SIG-M5 (cell line): ENCODE results near the gene UPB1.
"Not testable (repeated sequence)": the region's sequence is repeated elsewhere in the genome, so short reads cannot be mapped to it uniquely, and the experiment has no call there.

Experiments
- DNase-seq: peaks from one replicate; lab custom pipeline; 2025; lab: John Stamatoyannopoulos, UW

UPB1 gene

DNA sequence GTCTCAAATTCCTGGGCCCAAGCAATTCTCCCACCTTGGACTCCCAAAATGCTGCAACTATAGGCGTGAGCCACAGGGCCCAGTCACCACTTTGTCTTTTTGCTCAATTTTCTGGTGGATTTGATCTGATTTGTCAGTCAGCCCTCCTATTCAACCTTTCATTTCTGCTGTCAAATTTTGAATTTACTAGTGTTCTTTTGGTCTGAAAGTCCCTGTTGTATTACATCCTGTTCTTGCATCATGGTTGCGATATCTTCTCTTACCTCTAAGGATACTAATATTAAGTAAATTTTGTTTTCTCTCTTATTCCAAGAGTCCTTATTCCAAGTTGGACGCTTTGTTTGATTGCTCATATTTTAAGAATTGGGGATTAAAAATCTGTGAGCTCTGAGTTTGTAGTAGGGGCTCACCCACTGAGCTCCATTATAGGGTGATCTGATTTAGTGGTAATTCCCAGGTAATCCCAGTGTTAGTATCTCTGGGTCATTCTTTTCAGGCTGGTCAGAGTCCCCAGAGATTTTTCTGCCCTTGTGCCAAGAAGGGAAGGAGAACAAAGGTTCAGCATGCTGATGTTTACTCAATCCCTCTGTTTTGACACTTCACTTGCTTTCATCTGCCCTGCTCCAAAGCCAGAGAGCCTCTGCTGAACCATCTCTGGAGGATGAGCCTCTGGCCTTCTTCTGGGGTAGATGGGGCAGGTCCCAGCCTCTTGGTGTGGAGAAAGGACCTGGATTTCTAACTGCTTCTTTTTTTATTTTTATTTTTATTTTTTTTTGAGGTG is 10.0 kb downstream of the UPB1 start:
- DNase-seq = no peak

DNA sequence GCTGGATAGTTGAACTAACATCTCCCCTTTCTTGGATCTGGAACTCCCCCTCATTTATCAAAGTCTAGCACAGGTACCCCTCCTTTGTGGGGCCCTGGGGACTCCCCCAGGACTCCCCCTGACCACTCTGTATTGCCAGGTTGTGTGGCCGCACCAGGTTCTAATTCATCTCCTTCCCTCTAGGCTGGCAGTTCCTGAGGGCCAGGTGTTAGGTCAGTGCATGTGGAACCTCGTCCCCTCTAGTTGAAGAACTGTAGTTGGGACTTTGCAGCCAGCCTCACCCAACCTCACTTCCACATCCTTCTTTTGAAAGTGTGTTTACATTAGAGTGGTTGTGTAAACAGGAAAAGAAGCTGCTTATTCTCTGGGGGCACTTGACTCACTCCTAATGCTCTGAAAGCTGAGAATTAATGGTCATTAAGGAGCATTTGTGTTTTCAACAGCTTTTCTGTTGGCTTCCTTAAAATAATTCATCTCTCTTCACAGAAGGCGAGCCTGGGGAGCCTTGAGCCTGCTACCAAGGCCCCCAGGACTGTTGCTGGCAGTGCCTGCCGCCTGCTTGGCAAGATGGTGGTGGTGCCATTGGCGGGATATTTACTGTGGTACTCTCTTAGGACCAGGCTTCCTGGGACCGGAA is 11.8 kb downstream of the UPB1 start:
- no peak for DNase-seq

- DNase-seq = no peak
These were observed 12.6 kb downstream of the UPB1 start for GRCh38 chr22:24507716-24508115.

DNA sequence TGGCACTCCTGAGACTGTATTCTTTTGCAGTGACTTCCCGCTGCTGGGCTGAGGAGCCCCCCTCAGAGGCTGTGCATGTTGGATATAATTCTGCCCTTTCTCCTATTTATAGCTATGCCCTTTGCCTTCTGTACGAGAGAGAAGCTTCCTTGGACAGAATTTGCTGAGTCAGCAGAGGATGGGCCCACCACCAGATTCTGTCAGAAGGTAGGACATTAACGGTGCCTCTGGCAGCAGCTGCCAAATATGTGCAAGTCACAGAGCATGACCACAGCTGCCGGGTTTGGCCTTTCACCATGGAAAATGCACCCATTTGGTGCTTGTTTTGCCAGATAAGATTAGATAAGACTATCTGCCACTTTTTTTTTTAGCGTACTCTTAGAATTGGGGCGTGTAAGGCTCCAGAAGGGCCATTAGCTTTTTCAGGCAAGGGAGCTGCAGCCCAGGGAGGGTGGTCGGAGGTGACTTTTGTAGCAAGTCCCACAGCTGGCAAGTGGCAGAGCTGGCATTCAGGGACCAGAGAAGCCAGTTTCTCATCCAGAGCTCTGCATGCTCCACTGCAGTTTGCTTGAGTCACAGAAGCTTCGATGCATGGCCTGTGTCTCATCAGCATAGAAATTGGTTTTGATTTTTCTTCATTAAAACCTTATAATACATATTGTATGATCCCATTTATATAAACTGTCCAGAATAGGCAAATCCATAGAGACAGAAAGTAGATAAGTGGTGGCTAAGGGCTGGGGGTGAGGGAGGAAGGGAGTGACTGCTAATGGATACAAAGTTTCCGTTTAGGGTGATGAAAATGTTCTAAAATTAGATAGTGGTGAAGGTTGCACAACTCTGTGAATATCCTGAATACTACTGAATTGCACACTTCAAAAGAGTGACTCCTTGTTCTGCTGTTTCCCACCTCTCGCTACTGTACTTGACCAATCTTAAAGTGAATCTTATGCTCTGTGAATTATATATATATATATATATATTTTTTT is 15.8 kb downstream of the UPB1 start:
- peak; percentile 90 for DNase-seq

DNA sequence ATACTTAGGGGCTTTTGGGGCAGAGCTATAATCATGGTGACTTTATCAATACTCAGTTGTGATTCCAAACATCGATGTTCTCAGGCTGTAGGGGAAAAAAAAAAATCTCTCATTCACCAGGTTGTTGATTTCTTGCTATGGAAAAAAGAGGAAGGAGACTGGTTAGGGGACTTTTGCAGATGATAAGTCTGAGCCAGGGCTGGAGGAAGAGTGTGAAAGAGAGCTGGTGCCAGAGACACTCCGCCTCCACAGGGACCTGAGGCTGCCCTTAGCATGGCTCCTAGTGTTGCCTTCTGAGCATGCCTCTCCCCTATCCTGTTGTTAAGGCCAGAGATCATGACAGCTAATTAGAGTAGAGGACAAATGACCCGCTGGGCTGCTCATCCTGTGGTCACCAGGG is 16.9 kb downstream of the UPB1 start:
- DNase-seq = no peak

- DNase-seq = no peak
These were observed 18.5 kb downstream of the UPB1 start for GRCh38 chr22:24513378-24514240.

DNA sequence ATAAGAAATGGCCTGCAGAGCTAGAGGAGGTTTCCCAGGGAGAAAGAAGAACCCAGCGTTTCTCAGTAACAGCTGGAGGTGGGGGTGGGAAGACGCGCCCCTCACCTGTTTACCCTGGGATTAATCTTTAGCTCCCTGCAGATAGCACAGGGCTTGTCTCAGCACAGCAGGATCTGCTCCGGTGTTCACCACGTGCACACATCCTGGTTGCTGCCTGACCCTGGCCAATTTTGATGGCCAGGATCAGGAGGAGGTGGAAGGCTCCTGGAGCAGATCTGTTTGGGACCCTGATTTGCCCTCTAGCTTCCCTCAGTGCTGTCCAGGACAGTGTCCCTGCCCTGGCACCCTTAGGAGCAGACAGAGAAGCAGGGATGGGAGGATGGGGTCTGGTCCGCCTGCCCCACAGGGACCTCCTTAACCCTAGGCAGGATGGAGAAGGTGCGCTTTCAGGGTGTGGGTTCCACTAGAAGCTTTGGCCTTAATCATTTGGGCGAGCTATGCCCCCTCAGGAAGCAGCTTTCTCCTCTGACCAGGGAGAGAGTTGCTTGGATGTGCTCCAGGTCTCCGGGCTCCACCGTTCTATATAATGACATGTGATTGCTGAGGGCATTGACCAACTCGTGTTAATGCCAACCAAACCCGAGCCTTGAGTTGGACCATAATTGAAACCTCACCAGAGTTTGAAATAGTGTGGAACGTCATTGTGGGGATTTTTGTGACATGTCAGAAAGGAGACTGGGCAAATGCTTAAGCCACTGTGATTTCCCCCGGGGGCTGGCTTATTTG is 19.3 kb downstream of the UPB1 start:
- no peak for DNase-seq

DNA sequence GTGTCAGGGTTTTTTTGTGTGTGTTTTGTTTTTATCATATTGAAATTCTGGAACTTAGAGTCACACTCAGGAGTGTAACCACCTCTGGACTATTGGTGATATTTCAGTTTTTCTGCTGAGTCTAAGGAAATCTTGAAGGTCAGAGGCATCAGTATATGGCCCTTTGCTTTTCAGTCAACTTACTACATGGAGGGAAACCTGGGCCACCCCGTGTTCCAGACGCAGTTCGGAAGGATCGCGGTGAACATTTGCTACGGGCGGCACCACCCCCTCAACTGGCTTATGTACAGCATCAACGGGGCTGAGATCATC is 19.9 kb downstream of the UPB1 start:
- DNase-seq = no peak

DNA sequence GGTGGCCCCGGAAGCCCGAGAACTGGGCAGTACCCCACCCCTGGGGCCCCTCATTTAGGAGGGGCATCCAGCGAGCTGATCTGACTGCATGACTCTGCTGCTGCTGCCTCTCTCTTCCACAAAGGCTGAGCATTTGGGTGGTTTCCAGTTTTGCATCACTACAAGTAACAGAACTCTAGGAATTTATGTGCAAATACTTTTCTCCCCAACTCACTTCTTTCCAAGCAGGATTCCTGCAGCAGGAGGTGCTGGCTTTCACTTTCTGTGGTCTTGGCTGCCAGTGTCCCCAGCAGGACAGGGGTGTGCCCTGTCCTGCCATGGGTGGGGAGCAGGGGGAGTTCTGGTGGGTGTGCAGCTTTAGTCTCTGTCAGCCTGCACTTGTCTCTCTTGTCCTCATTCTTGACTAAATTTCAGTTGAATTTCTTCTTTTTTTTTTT is 21.2 kb downstream of the UPB1 start:
- no peak for DNase-seq

DNA sequence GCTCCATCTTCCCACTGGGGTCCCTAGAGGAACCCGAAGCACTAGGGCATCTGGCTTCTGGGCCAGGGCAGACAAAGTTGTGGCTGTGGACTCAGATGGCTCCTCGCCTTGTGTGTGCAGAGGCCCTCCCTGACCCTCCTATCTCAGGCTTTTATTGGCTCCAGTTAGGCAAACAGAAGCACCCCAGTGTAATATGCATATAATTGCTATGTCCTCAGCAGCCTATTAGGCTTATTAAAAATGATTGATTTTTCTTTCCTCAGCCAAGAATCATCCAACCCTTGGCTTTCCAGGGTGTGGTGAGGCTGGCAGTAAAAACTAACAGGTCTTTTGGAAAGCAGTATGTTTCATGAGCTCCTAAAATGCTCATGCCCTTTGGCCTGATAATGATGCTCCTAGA is 22.3 kb downstream of the UPB1 start:
- DNase-seq = no peak

DNA sequence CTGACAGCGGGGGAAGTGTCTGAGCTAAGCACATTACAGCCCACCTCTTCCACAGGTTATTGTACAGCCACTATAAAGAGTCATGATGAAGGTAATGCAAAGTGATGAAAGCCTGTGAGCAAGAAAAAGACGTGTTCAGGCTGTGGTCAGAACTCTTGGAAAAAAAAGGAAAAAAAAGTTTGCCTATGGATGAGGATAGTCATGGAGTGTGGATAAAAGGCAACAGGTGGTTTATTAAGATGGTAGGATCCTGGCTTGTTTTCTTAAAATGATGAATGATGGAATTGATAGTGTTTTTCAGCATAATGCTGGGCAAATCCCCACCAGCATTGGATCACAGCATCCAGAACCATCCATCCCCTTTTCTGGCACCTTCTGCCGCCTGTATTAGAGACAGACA is 23.1 kb downstream of the UPB1 start:
- no peak for DNase-seq

DNA sequence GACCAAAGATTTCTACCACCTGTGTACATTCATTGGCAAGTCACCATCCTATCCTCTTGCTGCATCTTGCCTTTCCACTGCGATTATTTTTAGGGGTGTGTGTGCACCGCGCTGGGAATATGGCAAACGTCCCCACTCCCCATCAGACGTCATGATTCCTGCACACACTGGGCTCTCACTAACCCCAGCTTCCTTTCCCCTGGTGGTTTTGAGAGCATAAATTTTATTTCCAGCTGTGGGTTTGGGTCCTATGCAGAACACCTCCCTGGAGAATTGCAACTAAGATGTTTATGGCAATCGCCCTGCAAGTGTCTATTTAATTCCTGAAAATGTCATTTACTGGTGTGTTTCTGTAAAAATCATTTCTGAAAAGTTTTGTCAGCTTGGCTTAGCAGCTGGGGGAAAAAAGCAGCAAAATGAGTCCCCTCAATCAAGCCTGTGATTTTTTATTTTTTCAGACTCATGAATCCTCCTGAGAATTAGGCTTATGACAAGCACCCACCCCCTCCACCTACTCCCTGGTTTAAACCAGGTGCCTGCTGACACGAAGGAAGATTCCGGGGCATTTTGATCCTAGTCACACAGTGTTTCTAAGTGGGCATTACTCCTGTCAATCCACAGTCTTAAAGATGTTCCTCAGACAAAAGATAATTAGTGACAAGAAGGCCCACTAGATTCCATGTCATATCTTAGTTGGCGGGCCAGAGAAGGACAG is 23.8 kb downstream of the UPB1 start:
- no peak for DNase-seq

- DNase-seq = no peak
These were observed 24.4 kb downstream of the UPB1 start for GRCh38 chr22:24519496-24519895.

- DNase-seq = no peak
These were observed 26.7 kb downstream of the UPB1 start for GRCh38 chr22:24521791-24522245.

DNA sequence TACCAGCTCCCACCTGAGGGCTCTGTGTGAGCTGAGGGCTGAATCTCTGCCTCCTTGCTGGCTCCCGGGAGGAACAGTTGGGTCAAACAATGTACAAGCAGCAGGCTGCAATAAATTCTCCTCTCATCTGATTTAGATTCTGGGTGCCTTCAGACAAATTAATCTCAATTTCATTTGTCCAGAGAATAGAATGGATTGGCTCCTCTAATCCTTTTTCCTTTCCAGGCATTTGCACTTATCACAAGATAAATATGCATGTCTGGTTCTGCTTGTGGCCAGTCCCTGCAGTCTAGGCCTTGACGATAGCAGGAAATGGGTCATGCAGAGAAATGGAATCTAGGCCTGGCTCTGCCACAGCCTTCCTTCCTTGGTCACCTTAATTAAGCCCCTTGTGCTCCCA is 28.7 kb downstream of the UPB1 start:
- no peak for DNase-seq

DNA sequence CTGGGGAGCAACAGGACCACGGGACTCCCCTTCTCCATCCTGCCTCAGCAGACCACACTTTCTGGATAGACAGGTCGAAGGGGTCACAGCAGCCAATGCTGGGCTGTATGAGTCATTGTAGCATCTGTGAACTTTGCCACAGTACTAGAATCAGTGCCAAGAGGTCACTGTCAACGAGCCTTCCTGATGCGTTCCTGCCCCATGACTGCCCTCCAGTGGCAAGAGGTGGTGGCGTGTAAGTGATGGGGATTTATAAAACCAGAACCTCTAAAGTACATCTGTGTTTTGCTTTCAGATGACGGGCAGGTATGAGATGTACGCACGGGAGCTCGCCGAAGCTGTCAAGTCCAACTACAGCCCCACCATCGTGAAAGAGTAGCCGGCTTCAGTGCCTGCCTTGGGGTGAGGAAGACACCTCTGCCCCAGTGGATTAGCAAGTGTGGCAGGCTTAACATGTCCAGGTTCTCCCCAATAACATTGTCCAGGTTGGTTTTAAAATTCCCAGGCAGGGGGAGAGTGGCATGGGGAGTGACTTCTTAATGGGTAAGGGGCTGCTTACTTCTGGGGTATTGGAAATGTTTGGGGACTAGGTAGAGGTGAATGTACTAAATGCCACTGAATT is 30.4 kb downstream of the UPB1 start:
- DNase-seq = no peak

- DNase-seq = no peak
These were observed 31.1 kb downstream of the UPB1 start for GRCh38 chr22:24526191-24526590.

DNA sequence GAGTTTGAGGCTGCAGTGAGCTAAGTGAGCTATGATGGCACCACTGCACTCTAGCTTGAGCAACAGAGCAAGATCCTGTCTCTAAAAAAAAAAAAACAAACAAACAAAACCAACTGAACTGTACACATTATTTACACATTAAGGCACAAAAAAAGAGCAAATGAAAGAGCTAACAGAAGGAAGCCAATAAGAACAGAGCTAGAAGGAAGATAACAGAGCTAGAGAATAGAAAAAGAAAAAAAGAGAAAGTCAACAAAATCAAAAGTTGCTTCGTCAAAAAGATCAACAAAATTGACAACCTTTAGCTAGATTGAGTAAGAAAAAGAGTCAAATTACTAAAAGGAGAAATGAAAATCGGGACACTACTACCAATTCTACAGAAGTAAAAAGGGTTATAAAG is 34.8 kb downstream of the UPB1 start:
- DNase-seq = no peak

DNA sequence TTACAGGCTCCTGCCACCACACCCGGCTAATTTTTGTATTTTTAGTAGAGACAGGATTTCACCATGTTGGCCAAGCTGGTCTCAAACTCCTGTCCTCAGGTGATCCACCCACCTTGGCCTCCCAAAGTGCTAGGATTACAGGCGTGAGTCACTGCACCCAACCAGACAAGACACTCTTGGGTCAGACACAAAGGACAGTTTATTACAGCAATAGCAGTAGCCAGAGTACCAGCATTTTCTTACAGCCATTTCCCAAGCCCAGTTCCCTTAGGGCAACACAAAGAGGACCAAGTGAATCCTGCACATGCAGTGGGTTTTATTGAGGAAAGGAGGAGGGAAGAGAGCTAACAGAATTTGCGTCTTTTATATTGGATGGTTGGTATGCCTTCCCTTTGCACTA is 35.8 kb downstream of the UPB1 start:
- not testable (repeated sequence) for DNase-seq

DNA sequence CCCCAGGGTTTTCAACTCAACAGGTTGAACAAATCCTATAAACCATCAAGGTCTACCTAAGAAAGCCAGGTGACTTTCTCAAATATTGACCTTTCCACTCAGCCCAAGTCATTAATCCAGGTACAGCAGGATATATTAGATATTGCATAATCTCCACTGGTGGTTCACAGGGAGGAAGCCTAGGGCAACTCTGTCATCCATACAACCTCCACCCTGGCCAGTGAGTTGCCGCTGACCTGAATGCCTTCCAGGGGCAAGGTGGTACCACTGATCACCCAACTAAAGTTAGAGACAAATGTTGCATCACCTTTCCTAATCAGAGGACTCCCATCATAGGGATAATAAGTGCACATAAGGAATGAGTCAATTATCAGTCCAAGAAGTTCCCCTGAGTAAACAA is 36.9 kb downstream of the UPB1 start:
- no peak for DNase-seq
